ENCODE data around the gene RFC2.

Gene RFC2

GRCh38 chr7:74289659-74290552 is 35.7 kb upstream of the RFC2 start:
- Histone ChIP-seq H3K9me3 (ENCODE audit: control insufficient read depth, insufficient read depth, low read depth, low read length) (no peaks in the 10 kb centered on the region), H3K4me3 (ENCODE audit: low read depth, low read length) (peak overlapping the region; percentile 56), H3K4me1 (ENCODE audit: control insufficient read depth, insufficient read depth, low read length) (peaks cover 5% of the 10 kb centered on the region; the same call in 1 of the 2 replicates), H3K27ac (ENCODE audit: extremely low read depth, low read depth, low read length) (peak overlapping the region; percentile 57; the same call in 1 of the 2 replicates), H3K36me3 (ENCODE audit: control insufficient read depth in 2 of 2, insufficient read depth in 1 of 2, low read length in 2 of 2) (no peaks in the 10 kb centered on the region)
- POLR2A ChIA-PET = interaction anchor here (0.7 to 1.7 kb wide), 2 partner anchors 10 to 22 kb away, joined by 8 to 9 read pairs; no protein-coding TSS in a partner anchor
- CTCF ChIA-PET = interaction anchor here (0.5 to 1.3 kb wide), 5 partner anchors 14 to 309 kb away, joined by 3 read pairs; no protein-coding TSS in a partner anchor
- peak; percentile 70 for TF ChIP-seq HIC1 (tag by site-specific recombination; IDR thresholded peaks at IDR 0.05)
- TF ChIP-seq ZFHX2 (tag by site-specific recombination; conservative IDR thresholded peaks at IDR 0.05) = peak; percentile 71
- peak; percentile 7; the same call in 1 of the 2 replicates for TF ChIP-seq SP2 (tag by site-specific recombination; IDR thresholded peaks at IDR 0.05)
- no peak for TF ChIP-seq TRIM28 (IDR thresholded peaks at IDR 0.05; ENCODE audit: borderline replicate concordance, low read length)
- TF ChIP-seq ZBTB26 (tag by site-specific recombination; optimal IDR thresholded peaks at IDR 0.05) = peak; percentile 37
- TF ChIP-seq KLF1 (tag by site-specific recombination; IDR thresholded peaks at IDR 0.05) = peak; percentile 29; the same call in 1 of the 2 replicates
- TF ChIP-seq MZF1 (tag by site-specific recombination; IDR thresholded peaks at IDR 0.05; ENCODE audit: borderline replicate concordance) = no peak
- TF ChIP-seq ZNF350 (tag by site-specific recombination; IDR thresholded peaks at IDR 0.05) = no peak
- peak; percentile 45; the same call in 1 of the 2 replicates for TF ChIP-seq EGR2 (tag by site-specific recombination; IDR thresholded peaks at IDR 0.05; ENCODE audit: low read depth)
- TF ChIP-seq SP3 (tag by site-specific recombination; IDR thresholded peaks at IDR 0.05) = 0 out of 2 replicates have a peak, but pooled peaks have one; percentile 14
- peak; percentile 30; the same call in 1 of the 2 replicates for TF ChIP-seq GLIS2 (tag by site-specific recombination; IDR thresholded peaks at IDR 0.05)

- no peak for TF ChIP-seq ZNF549 (tag by site-specific recombination; IDR thresholded peaks at IDR 0.05)
- 0 out of 2 replicates have a peak, but pooled peaks have one; percentile 50 for TF ChIP-seq ZSCAN30 (tag by site-specific recombination; IDR thresholded peaks at IDR 0.05)
- TF ChIP-seq ZBTB26 (tag by site-specific recombination; optimal IDR thresholded peaks at IDR 0.05) = peak; percentile 23
- peak; percentile 78 for TF ChIP-seq ZFHX2 (tag by site-specific recombination; conservative IDR thresholded peaks at IDR 0.05)
- peak; percentile 30; the same call in 1 of the 2 replicates for TF ChIP-seq SP7 (tag by site-specific recombination; IDR thresholded peaks at IDR 0.05)
- TF ChIP-seq SP3 (tag by site-specific recombination; IDR thresholded peaks at IDR 0.05) = 0 out of 2 replicates have a peak, but pooled peaks have one; percentile 21
- TF ChIP-seq KLF8 (tag by site-specific recombination; IDR thresholded peaks at IDR 0.05) = 0 out of 2 replicates have a peak, but pooled peaks have one; percentile 13
- peak; percentile 45; the same call in 1 of the 2 replicates for TF ChIP-seq EGR2 (tag by site-specific recombination; IDR thresholded peaks at IDR 0.05; ENCODE audit: low read depth)
- 0 out of 2 replicates have a peak, but pooled peaks have one; percentile 34 for TF ChIP-seq IKZF3 (tag by site-specific recombination; IDR thresholded peaks at IDR 0.05)
- TF ChIP-seq ZNF174 (tag by site-specific recombination; IDR thresholded peaks at IDR 0.05) = no peak
- CTCF ChIA-PET = interaction anchor here (0.7 to 2.3 kb wide), 4 partner anchors 13 to 278 kb away, joined by 3 to 10 read pairs (median 3); no protein-coding TSS in a partner anchor
- Histone ChIP-seq H3K27ac (ENCODE audit: extremely low read depth, low read depth, low read length) (peak within 1 kb of the TSS; percentile 57; the same call in 1 of the 2 replicates), H3K4me3 (ENCODE audit: low read depth, low read length) (peak within 1 kb of the TSS; percentile 56), H3K4me1 (ENCODE audit: control insufficient read depth, insufficient read depth, low read length) (peaks cover 5% of the 10 kb centered on the region; the same call in 1 of the 2 replicates), H3K36me3 (ENCODE audit: control insufficient read depth in 2 of 2, insufficient read depth in 1 of 2, low read length in 2 of 2) (no peaks in the 10 kb centered on the region), H3K9me3 (ENCODE audit: control insufficient read depth, insufficient read depth, low read depth, low read length) (no peaks in the 10 kb centered on the region)
- POLR2A ChIA-PET = interaction anchor here (0.7 to 1.7 kb wide), 5 partner anchors 9 to 76 kb away, joined by 4 to 10 read pairs (median 8); no protein-coding TSS in a partner anchor
Measured at GRCh38 chr7:74289018-74289658, 34.9 kb upstream of the RFC2 start, which contains the start of gene CLIP2. TSS of gene CLIP2 (plus strand) at chr7:74289407. CDS start at chr7:74317547, 28,140 bp downstream.
